Calu3 (cell line): Measurements from ENCODE around the gene GIPC3. TPM values are rescaled to one million over a fixed set of nuclear protein-coding genes. Genes with fewer than 3 reads are reported as not detected.

Experiments
- BruUV-seq: library from RNA; stranded (reverse); fragments of 400-500 nt; replicated peaks from 2 replicates; lab custom pipeline; 2021; lab: Mats Ljungman, UMichigan
- CTCF ChIA-PET: fragments of 300-600 bp; sonication (Branson Sonifier 250); formaldehyde crosslinking; loops from one replicate; lab custom pipeline; 2022; ENCODE audit warnings: antibody characterized with exemption; lab: Charles Lee
- DNase-seq: peaks from one replicate; pipeline ENCODE4 v3.0.0; 2022
- H3K27ac Mint-ChIP-seq: one replicate; pipeline ENCODE4 v1.8.0; 2022; ENCODE audit warnings: mixed read lengths; ENCODE audit not compliant: unreplicated experiment
- H3K27me3 Mint-ChIP-seq: one replicate; pipeline ENCODE4 v1.8.0; 2022; ENCODE audit warnings: mixed read lengths; ENCODE audit not compliant: unreplicated experiment
- H3K36me3 Mint-ChIP-seq: one replicate; pipeline ENCODE4 v1.8.0; 2022; ENCODE audit warnings: mild to moderate bottlenecking, moderate library complexity, mixed read lengths; ENCODE audit not compliant: insufficient read depth, unreplicated experiment
- H3K4me1 Mint-ChIP-seq: one replicate; pipeline ENCODE4 v1.8.0; 2022; ENCODE audit warnings: mild to moderate bottlenecking, low read depth, mixed read lengths; ENCODE audit not compliant: unreplicated experiment
- H3K4me3 Mint-ChIP-seq: one replicate; pipeline ENCODE4 v1.8.0; 2022; ENCODE audit warnings: mild to moderate bottlenecking, low read depth, moderate library complexity, mixed read lengths; ENCODE audit not compliant: unreplicated experiment
- H3K9me3 Mint-ChIP-seq: one replicate; pipeline ENCODE4 v1.8.0; 2022; ENCODE audit warnings: low read depth, mixed read lengths; ENCODE audit not compliant: unreplicated experiment
- intact Hi-C: fragments of 100-400 bp; cut with micrococcal nuclease; formaldehyde crosslinking; loops from one replicate; pipeline ENCODE4 v1.10.0; 2022; ENCODE audit not compliant: unreplicated experiment
- total RNA-seq: library from RNA; stranded (reverse); gene quantifications from 2 replicates; pipeline ENCODE4 v1.2.3, GENCODE V29; 2022
- TF ChIP-seq, protein P1 (sequence below): fragments of 200-600 bp; IDR thresholded peaks from one replicate; pipeline ENCODE4 v1.8.0; 2022; ENCODE audit warnings: antibody characterized with exemption; ENCODE audit not compliant: unreplicated experiment

GIPC3 gene
- total RNA-seq, 1 experiment from 2014 or later = not detected

DNA sequence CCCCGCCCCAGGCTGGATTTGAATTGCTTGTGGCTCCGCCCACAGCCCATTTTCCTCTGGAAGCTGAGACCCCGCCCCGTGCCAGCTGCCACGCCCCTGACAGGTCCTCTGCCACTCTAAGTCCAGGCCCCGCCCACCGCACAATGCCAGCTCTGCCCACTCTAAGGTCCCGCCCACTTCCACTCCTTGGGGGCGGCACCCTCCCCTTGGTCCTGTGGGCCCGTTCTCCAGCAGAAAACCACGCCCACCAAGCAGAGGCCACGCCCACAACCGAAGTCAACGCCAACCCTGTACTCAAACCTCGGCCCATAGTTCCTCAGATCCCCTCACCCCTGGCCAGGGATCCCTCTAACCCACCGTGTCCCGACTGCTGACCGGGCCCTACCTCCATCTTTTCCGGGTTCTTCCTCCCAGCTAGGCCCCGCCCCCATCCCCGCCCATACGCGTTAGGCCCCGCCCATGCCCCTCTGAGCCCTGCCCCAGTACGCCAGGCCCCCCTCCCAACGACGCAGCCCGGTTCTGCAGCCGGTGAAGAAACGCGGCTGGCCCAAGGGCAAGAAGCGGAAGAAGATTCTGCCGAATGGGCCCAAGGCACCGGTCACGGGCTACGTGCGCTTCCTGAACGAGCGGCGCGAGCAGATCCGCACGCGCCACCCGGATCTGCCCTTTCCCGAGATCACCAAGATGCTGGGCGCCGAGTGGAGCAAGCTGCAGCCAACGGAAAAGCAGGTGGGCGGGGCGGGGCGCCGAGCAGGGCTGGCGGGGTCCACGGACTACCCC lies 11.2 kb upstream of the GIPC3 start:
- Mint-ChIP-seq H3K4me1 (no peaks in the 10 kb centered on the region), H3K4me3 (peak overlapping the region; percentile 72), H3K9me3 (no peaks in the 10 kb centered on the region), H3K36me3 (peaks cover 45% of the 10 kb centered on the region), H3K27ac (peak overlapping the region; percentile 63), H3K27me3 (no peaks in the 10 kb centered on the region)
- DNase-seq = peak; percentile 90
- CTCF ChIA-PET = interaction anchor here (0.7 to 1.0 kb wide), 2 partner anchors 29 to 100 kb away, joined by 3 to 4 read pairs; no protein-coding TSS in a partner anchor
- intact Hi-C loops = no loop called here
- BruUV-seq = no TSS peak
- TF ChIP-seq, protein P1, sequence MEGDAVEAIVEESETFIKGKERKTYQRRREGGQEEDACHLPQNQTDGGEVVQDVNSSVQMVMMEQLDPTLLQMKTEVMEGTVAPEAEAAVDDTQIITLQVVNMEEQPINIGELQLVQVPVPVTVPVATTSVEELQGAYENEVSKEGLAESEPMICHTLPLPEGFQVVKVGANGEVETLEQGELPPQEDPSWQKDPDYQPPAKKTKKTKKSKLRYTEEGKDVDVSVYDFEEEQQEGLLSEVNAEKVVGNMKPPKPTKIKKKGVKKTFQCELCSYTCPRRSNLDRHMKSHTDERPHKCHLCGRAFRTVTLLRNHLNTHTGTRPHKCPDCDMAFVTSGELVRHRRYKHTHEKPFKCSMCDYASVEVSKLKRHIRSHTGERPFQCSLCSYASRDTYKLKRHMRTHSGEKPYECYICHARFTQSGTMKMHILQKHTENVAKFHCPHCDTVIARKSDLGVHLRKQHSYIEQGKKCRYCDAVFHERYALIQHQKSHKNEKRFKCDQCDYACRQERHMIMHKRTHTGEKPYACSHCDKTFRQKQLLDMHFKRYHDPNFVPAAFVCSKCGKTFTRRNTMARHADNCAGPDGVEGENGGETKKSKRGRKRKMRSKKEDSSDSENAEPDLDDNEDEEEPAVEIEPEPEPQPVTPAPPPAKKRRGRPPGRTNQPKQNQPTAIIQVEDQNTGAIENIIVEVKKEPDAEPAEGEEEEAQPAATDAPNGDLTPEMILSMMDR = no peak

DNA sequence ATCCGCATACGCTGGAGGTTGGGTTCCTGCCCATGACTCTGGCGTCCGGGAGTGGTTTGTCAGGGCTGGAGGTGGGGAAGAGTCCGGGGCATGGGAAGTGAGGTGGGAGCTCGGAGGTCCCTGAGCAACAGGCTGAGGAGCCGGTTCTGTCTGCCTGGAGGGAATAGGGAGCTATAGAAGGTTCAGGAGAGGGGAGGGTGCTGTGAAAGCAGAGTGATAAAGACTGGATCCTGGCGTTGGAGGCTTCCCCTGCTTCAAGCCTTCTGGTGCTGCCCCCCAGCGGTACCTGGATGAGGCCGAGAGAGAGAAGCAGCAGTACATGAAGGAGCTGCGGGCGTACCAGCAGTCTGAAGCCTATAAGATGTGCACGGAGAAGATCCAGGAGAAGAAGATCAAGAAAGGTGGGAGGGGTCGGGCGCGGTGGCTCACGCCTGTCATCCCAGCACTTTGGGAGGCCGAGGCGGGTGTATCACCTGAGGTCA lies 10.0 kb upstream of the GIPC3 start:
- no peak overlapping the region for H3K27ac Mint-ChIP-seq

DNA sequence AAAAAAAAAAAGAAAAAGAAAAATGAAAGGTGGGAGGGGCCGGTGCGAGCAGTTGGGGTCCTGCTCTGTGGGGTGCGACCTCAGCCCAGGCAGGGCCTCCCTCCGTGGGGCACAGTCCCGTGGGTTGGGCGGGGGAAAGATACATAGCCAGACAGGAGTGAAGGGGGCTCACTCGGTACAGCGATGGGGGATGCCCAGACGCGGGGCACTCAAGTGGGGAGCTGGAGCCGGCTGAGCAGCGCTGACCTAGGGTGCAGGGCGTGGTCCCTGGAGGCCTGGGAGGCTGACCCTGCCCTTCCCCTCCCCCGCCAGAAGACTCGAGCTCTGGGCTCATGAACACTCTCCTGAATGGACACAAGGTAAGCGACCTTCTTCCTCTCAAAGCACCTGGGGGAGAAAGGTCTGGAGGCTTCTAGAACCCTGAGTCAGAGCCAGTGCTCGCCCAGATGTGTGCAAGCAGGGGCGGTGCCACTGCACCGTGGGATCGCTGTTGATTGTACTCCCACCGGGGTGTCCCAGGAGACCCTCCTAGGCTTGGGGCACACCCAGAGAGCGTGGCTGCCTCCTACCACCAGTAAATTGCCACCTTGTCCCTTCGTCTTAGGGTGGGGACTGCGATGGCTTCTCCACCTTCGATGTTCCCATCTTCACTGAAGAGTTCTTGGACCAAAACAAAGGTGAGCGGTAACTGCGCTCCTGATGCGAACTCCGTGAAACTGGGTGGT lies 9.2 kb upstream of the GIPC3 start:
- Mint-ChIP-seq H3K9me3 (no peaks in the 10 kb centered on the region), H3K4me3 (no peak overlapping the region), H3K27ac (no peak overlapping the region), H3K27me3 (no peaks in the 10 kb centered on the region), H3K4me1 (no peaks in the 10 kb centered on the region), H3K36me3 (peaks cover 45% of the 10 kb centered on the region)
- no TSS peak for BruUV-seq
- TF ChIP-seq, protein P1 = no peak
- DNase-seq = no peak
- intact Hi-C loops = no loop called here
- CTCF ChIA-PET = interaction anchor here (0.5 kb wide), 2 partner anchors 31 to 941 kb away, joined by 4 to 6 read pairs; no protein-coding TSS in a partner anchor

More for the DNA sequence above, 10.0 kb upstream of the GIPC3 start:
- H3K36me3 Mint-ChIP-seq = peaks cover 45% of the 10 kb centered on the region
- H3K4me3 Mint-ChIP-seq = no peak overlapping the region
- intact Hi-C loops = no loop called here
- TF ChIP-seq, protein P1 = no peak
- BruUV-seq = no TSS peak
- peak; percentile 49 for DNase-seq
- CTCF ChIA-PET = interaction anchor here (0.5 kb wide), 1 partner anchor 30 kb away, joined by 6 read pairs; no protein-coding TSS in a partner anchor
- no peaks in the 10 kb centered on the region for H3K27me3 Mint-ChIP-seq
- H3K4me1 Mint-ChIP-seq = no peaks in the 10 kb centered on the region
- H3K9me3 Mint-ChIP-seq = no peaks in the 10 kb centered on the region

DNA sequence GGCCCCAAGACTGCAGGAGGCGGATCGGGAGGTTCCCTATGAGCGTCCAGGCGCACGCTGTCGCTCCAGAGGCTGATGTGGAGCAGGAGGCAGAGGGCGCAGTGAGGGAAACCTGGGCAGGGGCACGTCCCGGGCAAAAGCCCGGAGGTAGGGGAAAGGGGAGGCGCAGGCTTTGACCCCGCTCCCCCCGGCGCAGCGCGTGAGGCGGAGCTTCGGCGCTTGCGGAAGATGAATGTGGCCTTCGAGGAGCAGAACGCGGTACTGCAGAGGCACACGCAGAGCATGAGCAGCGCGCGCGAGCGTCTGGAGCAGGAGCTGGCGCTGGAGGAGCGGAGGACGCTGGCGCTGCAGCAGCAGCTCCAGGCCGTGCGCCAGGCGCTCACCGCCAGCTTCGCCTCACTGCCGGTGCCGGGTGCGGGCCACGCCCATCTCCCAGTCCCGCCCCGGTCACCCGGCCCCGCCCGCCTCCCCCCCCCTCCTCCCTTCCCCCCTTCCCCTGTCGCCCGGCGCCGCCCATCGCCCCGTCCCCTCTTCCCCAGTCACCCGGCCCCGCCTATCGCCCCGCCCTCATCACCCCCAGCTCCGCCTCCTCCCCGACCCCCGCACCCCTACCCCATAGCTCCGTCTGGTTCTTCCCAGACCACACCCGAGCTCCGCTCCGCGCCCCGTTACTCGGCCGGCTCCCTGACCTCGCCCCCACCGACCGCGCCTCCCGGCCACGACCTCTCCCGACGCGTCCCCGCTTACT lies 8.4 kb upstream of the GIPC3 start:
- BruUV-seq = no TSS peak
- DNase-seq = no peak
- CTCF ChIA-PET = no interaction called here

More for the DNA sequence above, 8.4 kb upstream of the GIPC3 start:
- Mint-ChIP-seq H3K9me3 (no peaks in the 10 kb centered on the region), H3K36me3 (peaks cover 45% of the 10 kb centered on the region), H3K27me3 (no peaks in the 10 kb centered on the region), H3K4me3 (no peak overlapping the region), H3K27ac (no peak overlapping the region), H3K4me1 (no peaks in the 10 kb centered on the region)
- TF ChIP-seq, protein P1 = no peak
- intact Hi-C loops = no loop called here
